GM18505 (cell line): ENCODE data around the gene IRS1.
"Not testable (repeated sequence)": the region's sequence is repeated elsewhere in the genome, so short reads cannot be mapped to it uniquely, and the experiment has no call there.

Experiments
- ATAC-seq: cut with Tn5 transposase; IDR thresholded peaks from one replicate; pipeline ENCODE4 v1.9.1; 2021; ENCODE audit not compliant: unreplicated experiment
- POLR2A ChIP-seq: IDR thresholded peaks from 4 replicates; pipeline ENCODE4 v1.6.1; 2011; ENCODE audit warnings: borderline replicate concordance; ENCODE audit not compliant: insufficient read depth, insufficient read length; ENCODE audit errors: extremely low read depth

The IRS1 gene

DNA sequence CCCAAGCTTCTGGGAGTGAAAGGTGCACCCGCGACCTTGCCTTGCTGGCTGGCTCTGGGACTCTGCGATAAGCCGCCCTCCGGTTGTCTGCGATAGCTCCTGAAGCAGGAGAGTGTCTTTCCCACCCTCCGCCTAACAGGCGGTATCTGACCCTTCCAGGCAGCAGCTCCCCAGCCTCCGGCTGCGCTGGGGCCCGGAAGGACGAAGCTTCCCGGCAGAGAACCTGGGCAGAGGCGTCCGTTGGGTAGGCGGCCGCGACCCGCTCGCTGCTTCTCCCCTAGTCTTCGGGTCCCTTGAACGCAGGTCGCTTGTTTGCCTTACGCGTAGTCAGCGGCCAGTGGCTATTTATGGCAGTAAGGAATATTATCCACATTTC is 35.8 kb upstream of the IRS1 start:
- ATAC-seq = peak; percentile 28
- no peak for TF ChIP-seq POLR2A

DNA sequence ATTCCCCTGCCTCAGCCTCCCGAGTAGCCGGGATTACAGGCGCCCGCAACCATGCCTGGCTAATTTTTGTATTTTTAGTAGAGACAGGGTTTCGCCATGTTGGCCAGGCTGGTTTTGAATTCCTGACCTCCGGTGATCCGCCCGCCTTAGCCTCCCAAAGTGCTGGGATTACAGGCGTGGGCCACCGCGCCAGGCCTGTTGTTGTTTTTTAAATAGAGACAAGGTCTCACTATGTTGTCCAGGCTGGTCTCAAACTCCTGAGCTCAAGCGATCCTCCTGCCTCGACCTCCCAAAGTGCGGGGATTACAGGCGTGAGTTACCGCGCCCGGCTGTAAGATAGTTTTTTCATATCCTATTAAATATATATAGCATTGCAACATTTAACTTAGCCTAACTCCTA is 35.3 kb upstream of the IRS1 start:
- ATAC-seq = not testable (repeated sequence)

DNA sequence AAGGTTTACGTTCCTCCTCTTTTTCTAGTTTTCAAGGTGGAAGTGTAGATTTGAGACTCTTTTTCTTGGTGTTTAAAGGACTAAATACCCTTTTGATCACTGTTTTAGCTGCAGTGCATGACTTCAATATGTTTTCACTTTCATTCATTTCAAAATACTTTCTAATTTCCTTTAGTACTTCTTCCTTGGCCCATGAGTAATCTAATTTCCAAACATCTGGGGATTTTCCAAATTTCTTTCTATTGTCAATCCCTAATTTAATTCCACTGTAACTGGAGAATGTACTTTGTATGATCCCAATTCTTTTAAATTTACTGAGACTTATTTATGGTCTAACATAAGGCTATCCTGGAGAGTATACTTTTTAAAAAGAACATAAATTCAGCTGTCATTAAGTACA is 32.4 kb upstream of the IRS1 start:
- no peak for TF ChIP-seq POLR2A

DNA sequence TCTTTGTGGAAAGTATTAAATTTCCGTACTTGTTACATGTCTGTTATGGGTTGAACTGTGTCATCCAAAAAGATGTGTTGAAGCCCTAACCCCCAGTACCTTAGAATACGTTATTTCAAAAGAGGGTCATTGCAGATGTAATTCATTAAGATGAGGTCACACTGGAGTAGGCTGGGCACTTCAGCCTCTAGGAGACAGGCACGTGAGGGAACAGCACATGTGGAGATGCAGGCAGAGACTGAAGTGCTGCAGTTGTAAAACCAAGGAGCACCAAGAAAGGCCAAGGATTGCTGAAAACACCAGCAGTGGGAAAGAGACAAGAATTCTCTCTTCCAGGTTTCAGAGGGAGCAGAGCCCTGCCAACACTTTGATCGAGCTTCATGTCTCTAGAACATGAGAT is 31.6 kb upstream of the IRS1 start:
- TF ChIP-seq POLR2A = no peak

More for the DNA sequence above, 32.4 kb upstream of the IRS1 start:
- no peak for ATAC-seq

DNA sequence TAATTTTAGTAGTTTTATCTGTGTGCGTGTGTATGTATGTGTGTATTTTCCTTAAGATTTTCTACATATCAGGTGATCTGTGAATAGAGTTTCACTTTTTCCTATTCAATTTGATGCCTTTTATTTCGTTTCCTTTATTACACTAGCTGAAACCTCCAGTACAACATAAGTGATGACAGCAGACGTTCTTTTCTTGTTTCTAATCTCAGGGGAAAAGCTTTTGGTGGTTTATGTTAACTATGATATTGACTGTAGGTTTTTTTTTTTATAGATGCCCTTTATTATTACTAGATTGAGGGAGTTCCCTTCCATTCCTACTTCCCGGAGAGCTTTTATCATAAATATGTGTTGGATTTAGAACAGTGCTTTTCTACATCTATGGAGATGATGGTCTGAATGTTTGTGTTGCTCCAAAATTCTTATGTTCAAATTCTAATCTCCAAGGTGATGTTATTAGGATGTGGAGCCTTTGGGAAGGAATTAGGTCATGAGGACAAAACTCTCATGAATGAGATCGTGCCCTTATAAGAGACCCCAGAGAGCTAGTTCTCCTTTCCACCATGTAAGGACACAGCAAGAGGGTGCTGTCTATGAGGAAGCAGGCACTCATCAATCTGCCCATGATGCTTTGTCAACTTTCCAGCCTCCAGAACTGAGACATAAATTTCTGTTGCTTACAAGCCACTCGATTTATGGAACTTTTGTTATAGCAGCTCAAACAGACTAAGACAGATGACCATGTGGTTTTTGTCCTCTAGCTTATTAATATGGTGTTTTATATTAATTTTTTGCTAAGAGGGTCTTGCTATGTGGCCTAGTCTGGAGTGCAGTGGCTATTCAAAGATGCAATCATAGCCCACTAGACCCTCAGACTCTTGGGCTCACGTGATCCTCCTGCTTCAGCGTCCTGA is 30.4 kb upstream of the IRS1 start:
- no peak for ATAC-seq

More for the DNA sequence above, 31.6 kb upstream of the IRS1 start:
- ATAC-seq = no peak

DNA sequence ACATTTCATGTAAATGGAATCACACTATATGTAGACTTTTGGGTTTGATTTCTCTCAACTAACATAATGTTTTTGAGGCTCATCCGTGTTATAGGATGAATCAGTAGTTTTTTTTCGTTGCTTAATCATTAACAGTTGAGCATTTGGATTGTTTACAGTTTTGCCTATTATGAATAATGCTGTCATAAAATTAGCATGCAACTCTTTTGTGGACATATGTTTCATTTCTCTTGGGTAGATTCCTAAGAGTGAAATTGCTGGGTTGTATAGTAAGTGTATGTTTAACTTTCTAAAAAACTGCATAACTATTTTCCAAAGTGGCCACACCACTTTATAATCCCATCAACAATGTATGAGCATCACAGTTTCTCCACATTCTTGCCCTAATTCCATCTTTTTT is 28.6 kb upstream of the IRS1 start:
- no peak for TF ChIP-seq POLR2A

More for the DNA sequence above, 30.4 kb upstream of the IRS1 start:
- TF ChIP-seq POLR2A = no peak

DNA sequence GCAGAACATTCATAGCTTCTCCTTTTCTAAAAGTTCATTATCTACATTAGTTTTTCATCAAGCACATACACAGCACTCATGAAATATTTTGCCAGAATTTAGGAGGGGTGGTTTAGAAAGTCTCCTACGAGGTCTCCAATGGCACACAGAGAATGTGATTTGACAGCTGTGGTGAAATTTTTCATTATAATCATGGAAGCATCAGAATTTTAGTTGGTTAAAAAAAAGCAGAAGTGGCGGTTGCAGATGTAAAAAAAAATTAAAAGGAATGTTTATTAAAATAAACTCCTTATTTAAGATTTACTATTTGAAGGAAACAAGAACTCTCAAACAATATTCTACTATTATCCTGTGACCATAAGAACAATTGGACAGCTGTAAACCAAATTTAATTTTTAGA is 25.4 kb upstream of the IRS1 start:
- ATAC-seq = no peak
- TF ChIP-seq POLR2A = no peak

More for the DNA sequence above, 28.6 kb upstream of the IRS1 start:
- ATAC-seq = no peak

DNA sequence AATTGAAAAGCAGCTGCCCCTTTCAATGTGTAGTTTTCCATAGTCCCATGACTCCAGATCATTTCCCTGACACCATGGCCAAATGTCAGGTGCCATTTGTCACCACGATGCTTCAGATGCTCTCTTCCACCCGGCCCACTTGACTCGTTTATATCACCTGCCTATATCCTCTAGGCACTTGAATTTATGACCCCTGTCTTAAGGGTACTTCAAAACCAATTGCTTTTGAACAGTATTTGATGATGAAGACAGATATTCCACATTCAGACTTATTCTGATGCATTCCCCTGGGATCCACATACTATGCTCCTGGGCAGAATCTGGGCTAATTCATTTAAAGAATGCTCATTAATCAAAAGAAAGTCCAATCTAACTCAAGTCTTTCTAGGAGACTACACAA is 19.3 kb upstream of the IRS1 start:
- ATAC-seq = no peak
- no peak for TF ChIP-seq POLR2A

DNA sequence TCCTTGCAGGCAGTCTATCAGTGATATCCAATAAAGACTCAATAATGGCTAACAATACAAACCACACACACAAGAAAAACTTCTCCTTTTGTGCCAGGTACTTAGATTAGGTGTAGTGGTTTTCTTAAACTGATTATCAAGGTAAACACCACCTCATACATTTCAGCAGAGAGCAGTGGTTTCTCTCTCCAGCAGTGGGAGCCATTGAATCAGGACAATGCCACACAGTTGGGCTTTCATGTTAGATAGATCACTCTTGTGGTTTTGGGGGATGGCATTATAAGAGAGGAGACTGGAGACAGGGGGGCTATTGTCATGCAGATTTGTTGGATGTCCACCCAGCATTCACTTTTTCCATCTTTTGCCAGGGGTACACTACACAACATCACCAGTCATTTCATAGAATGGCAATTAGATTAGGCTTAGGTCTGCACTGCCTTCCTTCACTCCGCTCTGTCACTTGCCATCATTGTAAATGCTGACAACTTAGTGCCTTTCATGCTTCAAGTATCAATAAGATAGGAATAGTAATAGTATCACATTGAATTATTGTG is 13.6 kb upstream of the IRS1 start:
- TF ChIP-seq POLR2A = no peak
- no peak for ATAC-seq

DNA sequence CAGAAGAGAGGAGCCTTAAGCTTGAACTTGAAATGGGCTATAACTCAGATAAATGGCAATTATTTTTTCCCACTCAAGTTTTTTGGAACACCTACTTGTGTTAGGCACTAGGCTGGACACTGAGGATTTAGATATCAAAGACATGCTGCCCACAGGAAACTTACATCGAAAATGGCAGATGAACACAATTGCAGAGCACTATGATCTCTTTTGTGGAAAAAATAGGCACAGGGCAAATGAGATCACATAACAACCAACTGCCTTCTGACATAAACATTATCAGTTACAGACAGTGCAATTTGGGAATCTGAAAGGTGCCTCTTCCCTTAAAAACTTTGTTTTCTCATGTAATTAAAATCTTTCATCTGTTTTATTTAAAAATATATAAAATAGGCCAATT is 3.8 kb upstream of the IRS1 start:
- no peak for ATAC-seq

DNA sequence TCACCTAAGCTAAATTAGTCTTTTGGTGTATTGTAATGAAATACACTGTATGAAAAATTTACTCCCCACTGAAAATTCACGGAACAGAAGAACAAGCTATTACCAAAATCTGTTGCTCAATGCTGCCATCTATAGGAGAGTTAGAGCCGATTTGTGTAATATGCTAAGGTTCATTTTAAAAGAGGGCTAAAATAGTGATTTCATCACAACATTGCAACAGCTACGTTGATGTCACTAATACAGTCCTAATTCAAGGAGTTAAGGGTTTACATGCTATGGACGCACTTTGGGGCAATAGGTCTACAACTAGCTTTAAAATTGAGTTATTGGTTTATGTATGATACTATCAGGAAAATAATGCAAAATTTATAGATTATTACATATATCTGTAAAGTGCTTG is 3.0 kb upstream of the IRS1 start:
- TF ChIP-seq POLR2A = no peak
- ATAC-seq = no peak

More for the DNA sequence above, 3.8 kb upstream of the IRS1 start:
- TF ChIP-seq POLR2A = no peak

DNA sequence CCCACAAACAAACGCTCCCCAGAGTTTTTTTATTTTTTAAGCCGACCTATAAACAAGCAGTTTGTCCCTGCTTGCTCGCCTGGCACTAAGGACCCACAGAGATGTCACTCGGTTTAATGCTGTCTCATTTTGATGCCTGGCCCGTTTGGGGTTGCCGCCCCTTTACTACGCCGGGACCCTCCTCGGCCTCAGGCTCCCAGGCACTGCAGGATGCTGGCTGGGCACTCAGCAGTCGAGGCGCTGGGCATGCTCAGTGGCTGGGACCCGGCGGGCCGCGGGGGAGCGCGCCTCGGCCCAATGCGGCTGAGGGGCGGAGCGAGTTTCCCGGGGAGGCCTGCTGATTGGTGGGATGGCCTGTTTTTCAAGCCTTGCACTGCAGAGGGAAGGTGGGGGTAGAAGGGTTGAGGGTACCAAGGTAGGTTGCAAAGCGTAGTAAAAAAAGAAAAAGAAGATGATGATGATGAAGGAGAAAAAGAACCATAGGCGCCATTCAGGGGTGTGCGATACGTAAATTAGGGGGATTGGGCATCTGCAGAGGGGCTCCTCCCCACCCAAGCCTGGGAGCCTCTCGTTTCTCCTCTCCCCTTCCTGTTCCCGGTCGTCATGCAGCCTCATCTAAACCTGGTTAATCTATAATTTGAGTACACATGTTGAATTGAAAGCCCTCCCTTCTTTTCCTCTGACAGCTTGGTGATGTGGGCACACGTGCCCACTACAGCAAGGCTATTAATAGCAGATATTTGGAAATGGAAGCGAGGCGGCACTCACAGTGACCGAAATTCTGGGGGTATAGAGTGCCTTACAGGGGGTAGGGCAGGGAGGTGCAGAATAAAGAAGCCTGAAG is 1.5 kb upstream of the IRS1 start:
- peak; percentile 74 for ATAC-seq
- TF ChIP-seq POLR2A = no peak

DNA sequence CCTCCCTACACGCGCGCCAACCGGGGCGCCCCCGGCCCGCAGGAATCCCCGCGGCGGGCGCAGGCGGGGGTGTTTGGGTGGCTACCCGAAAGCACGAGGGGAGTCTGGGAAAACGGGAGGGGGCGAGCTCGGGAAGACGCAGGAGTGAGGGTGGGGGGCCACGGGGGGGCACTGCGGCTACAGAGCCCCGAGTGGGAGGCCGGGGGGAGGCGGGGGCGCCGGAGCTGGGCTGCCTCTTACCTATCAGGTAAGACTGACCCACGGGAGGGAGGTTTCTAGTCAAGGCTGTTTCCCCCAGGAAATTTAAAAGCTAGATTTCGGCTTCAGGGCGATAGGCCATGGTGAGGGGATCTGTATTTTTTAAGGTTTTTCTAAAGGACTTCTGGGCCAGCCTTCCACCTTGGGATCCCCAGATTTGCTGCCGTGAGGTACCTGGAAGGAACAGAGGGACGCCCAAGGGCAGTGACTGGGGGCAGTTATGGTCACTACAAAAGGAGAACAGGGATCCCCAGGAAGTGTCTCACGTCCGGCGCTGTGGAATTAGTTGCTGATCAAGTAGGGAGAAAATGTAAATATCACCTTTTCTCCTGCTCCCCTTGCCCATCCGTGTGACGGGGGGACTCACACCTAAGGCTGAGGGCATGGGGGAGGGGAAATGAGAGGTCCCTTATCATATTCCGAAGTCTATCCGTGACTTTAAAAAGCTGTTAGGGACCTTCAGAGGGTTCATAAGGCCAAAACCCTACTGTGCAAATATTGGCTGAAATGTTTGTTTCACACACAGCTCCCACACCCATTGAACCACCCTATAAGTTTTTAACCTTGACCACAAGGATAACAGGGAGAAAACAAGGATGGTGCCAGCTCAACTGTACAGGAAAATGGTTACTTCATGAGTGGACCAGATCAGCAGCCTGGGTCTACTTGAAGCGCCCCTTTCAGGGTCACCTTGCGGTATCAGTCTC is 638 bp upstream of the IRS1 start:
- no peak for TF ChIP-seq POLR2A
- ATAC-seq = no peak
